ENCODE measurements around the gene RAD21L1. TPM values are rescaled to one million over a fixed set of nuclear protein-coding genes. Genes with fewer than 3 reads are reported as not detected.

Gene RAD21L1
- 0.14 and 0.59 TPM in 2 replicates for total RNA-seq

DNA sequence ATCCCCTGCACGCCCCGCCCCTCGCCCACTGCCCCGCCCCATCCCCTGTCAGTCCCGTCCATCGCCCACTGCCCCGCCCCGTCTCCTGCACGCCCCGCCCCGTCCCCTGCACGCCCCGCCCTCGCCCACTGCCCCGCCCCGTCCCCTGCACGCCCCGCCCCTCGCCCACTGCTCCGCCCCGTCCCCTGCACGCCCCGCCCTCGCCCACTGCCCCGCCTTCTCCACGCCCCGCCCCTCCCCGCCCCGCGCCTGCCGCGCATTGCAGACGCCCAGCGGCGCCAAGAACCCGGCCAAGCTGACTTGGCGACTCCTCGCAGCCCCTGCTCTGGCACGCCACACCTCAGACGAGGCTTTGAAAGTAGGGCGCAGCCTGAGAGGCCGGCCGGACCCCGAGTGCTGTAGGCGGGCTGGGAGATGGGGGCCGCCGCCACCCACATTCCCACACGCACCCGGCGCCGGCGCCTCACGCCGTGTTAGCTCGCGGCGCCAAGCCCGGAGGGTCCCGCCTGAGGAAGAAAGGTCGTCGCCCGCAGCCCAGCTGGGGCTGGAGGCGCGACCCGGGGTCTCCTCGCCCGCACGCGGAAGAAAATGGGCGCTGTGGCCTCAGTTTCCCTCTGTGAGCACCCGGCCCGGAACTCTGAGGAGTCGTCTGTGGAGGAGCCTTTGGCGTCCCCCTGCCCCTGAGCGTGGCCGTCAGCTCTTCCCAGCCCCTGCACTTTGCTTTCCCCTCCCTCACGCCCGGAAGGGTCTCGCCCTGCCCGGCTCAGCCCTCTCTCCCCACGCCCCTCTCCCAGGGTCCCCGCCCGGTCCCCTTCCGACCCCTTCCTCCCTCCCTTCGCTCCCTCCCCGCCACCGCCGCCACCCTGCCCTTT is at the start of gene RAD21L1:
Gene RAD21L1 (plus strand): TSS at position 262 of the 872 bp plus-strand sequence. CDS start 2,410 bp downstream, outside the sequence.

DNA sequence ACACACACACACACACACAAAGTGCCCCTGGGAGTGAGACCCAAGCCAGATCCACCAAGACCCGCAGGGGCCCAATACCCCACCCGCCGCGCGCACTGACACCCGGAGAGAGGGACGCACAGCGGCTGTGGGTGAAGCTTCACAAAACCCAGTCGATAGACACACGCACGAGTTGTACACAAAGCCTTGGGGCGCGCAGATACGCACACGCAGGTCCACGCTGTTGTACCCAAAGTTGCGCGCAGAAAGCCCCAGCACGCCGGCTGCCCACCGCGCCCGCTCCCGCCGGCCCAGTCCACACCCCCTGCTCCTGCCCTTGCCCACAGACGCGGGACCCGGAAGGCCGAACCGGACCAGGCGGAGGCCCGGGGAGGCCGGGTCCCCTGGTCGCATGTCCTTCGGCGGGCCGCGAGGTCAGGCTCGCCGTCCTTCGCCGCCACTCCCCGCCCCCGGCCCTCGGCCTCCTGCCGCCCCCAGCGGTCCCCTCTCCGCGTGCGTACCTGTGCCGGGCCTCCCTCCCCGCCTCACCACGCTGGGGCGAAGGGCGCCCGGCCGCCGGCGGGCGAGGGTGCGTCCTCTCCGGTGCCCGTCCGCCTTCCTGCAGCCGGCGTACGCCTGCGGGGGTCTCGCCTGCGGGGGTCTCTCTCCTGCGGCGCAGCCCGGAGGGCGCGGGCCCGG is 41.1 kb upstream of the RAD21L1 start, which contains the start of gene TMEM74B:
Gene TMEM74B (minus strand): TSS at position 344 of the 678 bp plus-strand sequence. CDS start 1,180 bp downstream, outside the sequence.

DNA sequence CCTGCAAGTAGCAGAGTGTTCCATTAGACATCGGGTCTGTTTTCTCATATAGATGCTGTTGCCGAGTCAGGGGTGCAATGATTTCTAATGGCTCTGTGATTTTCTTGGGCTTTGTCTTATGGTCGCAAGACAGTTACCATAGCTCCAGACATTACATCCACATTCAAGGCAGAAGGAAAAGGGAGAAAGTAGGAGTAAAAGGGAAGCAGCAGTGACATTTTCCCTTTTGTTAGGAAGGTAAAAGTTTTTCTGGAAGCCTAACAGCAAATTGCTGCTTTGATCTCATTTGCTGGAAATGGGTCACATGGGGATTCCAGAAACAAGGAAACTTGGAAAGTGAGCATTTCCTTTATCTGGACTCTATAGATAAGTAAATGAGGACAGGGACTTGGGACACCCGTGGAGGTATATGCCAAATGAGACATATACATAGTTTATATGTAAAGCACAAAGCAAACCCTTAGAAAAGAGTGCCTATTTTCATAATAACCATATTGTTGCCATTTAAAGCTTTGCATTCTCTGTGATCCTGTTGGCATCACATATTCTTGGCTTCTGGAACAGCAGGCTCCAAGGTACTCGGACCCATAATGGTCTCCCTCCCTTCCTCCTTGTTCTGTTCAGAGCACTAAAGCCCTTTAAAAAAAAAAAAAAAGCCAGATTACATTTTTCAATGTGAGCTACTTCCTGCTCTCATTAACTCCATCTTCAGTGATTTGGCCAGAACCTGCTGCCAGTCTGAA is 22.9 kb upstream of the RAD21L1 start, which contains the start of gene C20orf202:
Gene C20orf202 (plus strand): TSS at position 693 of the 743 bp plus-strand sequence. CDS start 132 bp downstream, outside the sequence.

DNA sequence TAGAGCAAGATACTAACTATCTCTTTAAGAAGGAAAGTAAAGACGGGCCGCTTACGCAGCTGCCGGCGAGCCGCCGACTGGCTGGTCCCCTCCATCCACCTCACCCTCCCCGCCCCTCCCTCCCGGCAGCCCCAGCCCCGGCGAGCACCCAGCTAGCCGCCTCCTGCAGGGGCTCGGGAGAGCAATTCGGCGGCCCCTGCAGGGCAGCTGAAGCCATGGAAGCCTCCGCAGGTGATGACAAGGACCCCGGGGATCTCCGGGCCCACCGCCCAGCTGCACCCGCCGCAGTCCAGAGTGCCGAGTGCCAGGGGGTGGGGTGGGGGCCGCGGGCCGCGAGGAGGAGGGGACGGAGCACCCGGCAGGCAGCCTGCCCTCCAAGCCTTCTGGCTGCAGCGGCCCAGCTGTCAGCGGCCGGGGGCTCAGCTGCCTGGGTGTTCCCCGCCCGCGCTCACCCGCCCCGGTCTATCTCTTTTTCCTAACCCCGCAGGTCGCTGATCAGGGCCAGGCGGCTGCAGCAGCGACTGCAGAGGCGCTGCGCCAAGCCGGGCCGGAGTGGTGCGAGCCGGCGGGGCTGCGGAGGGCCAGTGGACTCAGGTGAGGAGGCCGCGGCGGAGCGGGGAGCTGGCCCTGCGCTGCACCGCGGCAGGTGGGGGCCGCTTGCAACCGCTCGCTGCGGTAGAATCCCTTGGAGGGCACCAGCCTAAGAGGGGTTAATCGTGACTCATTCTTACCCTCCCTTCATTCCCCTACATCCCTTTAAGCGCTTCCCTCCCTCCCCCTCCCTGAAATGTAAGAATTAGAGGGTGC is 40.5 kb downstream of the RAD21L1 start, which contains the start of gene SNPH:
Gene SNPH (plus strand): TSS at position 128 of the 807 bp plus-strand sequence. CDS start 29,946 bp downstream, outside the sequence.

Other genes with a start within 250 kb of the RAD21L1 start
- gene RSPO4, start 223.7 kb upstream of the RAD21L1 start, total RNA-seq = not detected in 2 replicates
- gene PSMF1, start 107.4 kb upstream of the RAD21L1 start, total RNA-seq = 21.7 and 53.2 TPM in 2 replicates
- 0.14 TPM in 1 of 2 replicates, not detected in the other for gene TMEM74B, start 41.1 kb upstream of the RAD21L1 start, total RNA-seq
- gene C20orf202, start 22.6 kb upstream of the RAD21L1 start, total RNA-seq = not detected in 2 replicates
- gene SNPH, start 40.2 kb downstream of the RAD21L1 start, total RNA-seq = 11.6 and 13.5 TPM in 2 replicates
- 1.2 and 1.8 TPM in 2 replicates for gene SDCBP2, start 103.1 kb downstream of the RAD21L1 start, total RNA-seq
- gene FKBP1A, start 167.0 kb downstream of the RAD21L1 start, total RNA-seq = 103 and 178 TPM in 2 replicates
- gene NSFL1C, start 240.8 kb downstream of the RAD21L1 start, total RNA-seq = 19.9 and 31.2 TPM in 2 replicates